WI38 (cell line): ENCODE data around the gene TACR1.

Source experiments
- H3K4me3 ChIP-seq: 2 replicates; pipeline ENCODE4 v1.5.1; 2011; ENCODE audit warnings: low read depth, mild to moderate bottlenecking, control low read depth, low read length
- CTCF ChIP-seq: IDR thresholded peaks from 2 replicates; pipeline ENCODE4 v1.5.1; 2012; ENCODE audit warnings: low read depth, mild to moderate bottlenecking, control low read depth, low read length

TACR1 gene

GRCh38 chr2:75045526-75046050 is 153.7 kb downstream of the TACR1 start:
- TF ChIP-seq CTCF, result no peak

GRCh38 chr2:75044291-75044690 is 155.0 kb downstream of the TACR1 start:
- no peak for TF ChIP-seq CTCF
- no peak overlapping the region for H3K4me3 ChIP-seq

More at GRCh38 chr2:75045526-75046050, 153.7 kb downstream of the TACR1 start:
- no peak overlapping the region for H3K4me3 ChIP-seq

- TF ChIP-seq CTCF, result no peak
- H3K4me3 ChIP-seq, result no peak overlapping the region
Observed at GRCh38 chr2:75042823-75043222, 156.5 kb downstream of the TACR1 start.

- TF ChIP-seq CTCF, result no peak
- 0 out of 2 replicates have a peak overlapping the region, but pooled peaks have one; percentile 7 for H3K4me3 ChIP-seq
Observed at GRCh38 chr2:75041731-75042600, 157.4 kb downstream of the TACR1 start.

GRCh38 chr2:75041226-75041625 is 158.1 kb downstream of the TACR1 start:
- no peak for TF ChIP-seq CTCF
- no peak overlapping the region for H3K4me3 ChIP-seq

GRCh38 chr2:75035444-75036353 is 163.6 kb downstream of the TACR1 start:
- H3K4me3 ChIP-seq, result no peak overlapping the region

More at GRCh38 chr2:75035444-75036353, 163.6 kb downstream of the TACR1 start:
- TF ChIP-seq CTCF, result no peak
